ENCODE measurements around the gene RHBDL1. TPM values are rescaled to one million over a fixed set of nuclear protein-coding genes. Genes with fewer than 3 reads are reported as not detected.

Gene RHBDL1
- total and polyA plus RNA-seq, 2 experiments from 2014 or later = 8.4 to 10.1 TPM

- H3K4me1 Mint-ChIP-seq = no peaks in the 10 kb centered on the region
- no peaks in the 10 kb centered on the region for H3K9me3 Mint-ChIP-seq
- H3K9me2 ChIP-seq (ENCODE audit: insufficient read depth) = no peaks in the 10 kb centered on the region
- no peaks in the 10 kb centered on the region for H3K4me1 ChIP-seq (ENCODE audit: insufficient read depth)
- H2AFZ ChIP-seq = no peak overlapping the region
- H3K4me2 ChIP-seq = no peak overlapping the region
- no peaks in the 10 kb centered on the region for H3F3A ChIP-seq (replicated peaks; ENCODE audit: low read depth)
- no peaks in the 10 kb centered on the region for H4K20me1 ChIP-seq (replicated peaks; ENCODE audit: insufficient read depth)
- peaks cover 4% of the 10 kb centered on the region for H3K27me3 Mint-ChIP-seq (ENCODE audit: insufficient read depth, low read depth, poor library complexity)
- no peak overlapping the region for H3K4me3 Mint-ChIP-seq
- DNase-seq (ENCODE audit: low spot score) (no peak), ATAC-seq (no peak)
- H3K27ac ChIP-seq (ENCODE audit: low read depth) = no peak overlapping the region
- no peaks in the 10 kb centered on the region for H3K27me3 ChIP-seq (ENCODE audit: insufficient read depth)
- H3K4me3 ChIP-seq = no peak overlapping the region
- H3K36me3 ChIP-seq (ENCODE audit: insufficient read depth) = no peaks in the 10 kb centered on the region
- H3K79me2 ChIP-seq (replicated peaks; ENCODE audit: insufficient read depth) = no peaks in the 10 kb centered on the region
- H3K36me3 Mint-ChIP-seq (ENCODE audit: low read depth) = peaks cover 8% of the 10 kb centered on the region; the same call in 1 of the 3 replicates
- TF ChIP-seq ETS1 (IDR thresholded peaks at IDR 0.05) (no peak), ZNF462 (CRISPR knock-in tag; IDR thresholded peaks at IDR 0.05) (no peak), CREB1 (CRISPR knock-in tag; IDR thresholded peaks at IDR 0.05; ENCODE audit: low read depth) (no peak), CTCF (conservative IDR thresholded peaks at IDR 0.05; ENCODE audit: low read depth in 2 of 2) (no peak), NANOG (IDR thresholded peaks at IDR 0.05; ENCODE audit: borderline replicate concordance) (no peak), ZNF331 (CRISPR knock-in tag; IDR thresholded peaks at IDR 0.05; ENCODE audit: low read depth) (no peak), EZH2 (IDR thresholded peaks at IDR 0.05; ENCODE audit: low read depth, unreplicated experiment) (no peak), STAT1 (IDR thresholded peaks at IDR 0.05; ENCODE audit: unreplicated experiment) (no peak), ZNF114 (CRISPR knock-in tag; IDR thresholded peaks at IDR 0.05) (no peak), JUNB (IDR thresholded peaks at IDR 0.05; ENCODE audit: unreplicated experiment) (no peak), EZH2phosphoT487 (IDR thresholded peaks at IDR 0.05; ENCODE audit: unreplicated experiment) (no peak), POLR2AphosphoS5 (IDR thresholded peaks at IDR 0.05; ENCODE audit: low read depth) (no peak), REST (IDR thresholded peaks at IDR 0.05; ENCODE audit: unreplicated experiment) (no peak)
- H3K27ac Mint-ChIP-seq = no peak overlapping the region
Measured at GRCh38 chr16:659618-660017, 15.9 kb upstream of the RHBDL1 start.
